ENCODE results near the gene INSYN1.
"Not testable (repeated sequence)": the region's sequence is repeated elsewhere in the genome, so short reads cannot be mapped to it uniquely, and the experiment has no call there.

Gene INSYN1

DNA sequence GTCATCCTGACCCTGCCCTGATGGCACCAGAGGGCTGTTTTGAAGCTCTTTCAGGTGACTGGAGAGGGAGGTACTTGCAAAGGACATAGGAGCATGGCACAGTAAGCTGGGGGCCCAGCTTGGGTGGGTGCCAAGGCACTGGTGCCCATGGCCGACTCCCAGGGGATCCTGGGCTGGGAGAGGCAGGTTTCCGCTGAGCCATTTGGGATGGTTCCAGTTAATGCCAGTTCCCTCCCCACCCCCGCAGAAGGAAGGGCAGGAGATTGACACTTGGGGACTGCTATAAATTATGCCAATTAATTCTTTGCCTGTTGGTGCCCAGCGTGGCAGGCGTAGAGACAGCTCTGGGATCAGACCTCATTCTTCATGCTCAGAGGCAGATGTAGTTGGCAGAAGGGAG is 42.8 kb downstream of the INSYN1 start:
- DNase-seq = no peak

- no peak for DNase-seq
Measured at GRCh38 chr15:73709686-73710085, 43.5 kb downstream of the INSYN1 start.

- DNase-seq = no peak
Measured at GRCh38 chr15:73709241-73709640, 43.9 kb downstream of the INSYN1 start.

GRCh38 chr15:73708691-73709090 is 44.5 kb downstream of the INSYN1 start:
- DNase-seq = no peak

GRCh38 chr15:73704869-73705645 is 48.1 kb downstream of the INSYN1 start:
- peak; percentile 62 to 81 (median 71) for DNase-seq

GRCh38 chr15:73704142-73704868 is 48.8 kb downstream of the INSYN1 start:
- DNase-seq = not testable (repeated sequence)

DNA sequence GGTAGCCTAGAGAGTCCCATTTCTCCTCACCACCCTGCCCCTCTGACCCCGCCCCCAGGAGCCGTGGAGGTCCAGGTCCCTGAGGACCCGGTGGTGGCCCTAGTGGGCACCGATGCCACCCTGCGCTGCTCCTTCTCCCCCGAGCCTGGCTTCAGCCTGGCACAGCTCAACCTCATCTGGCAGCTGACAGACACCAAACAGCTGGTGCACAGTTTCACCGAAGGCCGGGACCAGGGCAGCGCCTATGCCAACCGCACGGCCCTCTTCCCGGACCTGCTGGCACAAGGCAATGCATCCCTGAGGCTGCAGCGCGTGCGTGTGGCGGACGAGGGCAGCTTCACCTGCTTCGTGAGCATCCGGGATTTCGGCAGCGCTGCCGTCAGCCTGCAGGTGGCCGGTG is 49.5 kb downstream of the INSYN1 start:
- not testable (repeated sequence) for DNase-seq

DNA sequence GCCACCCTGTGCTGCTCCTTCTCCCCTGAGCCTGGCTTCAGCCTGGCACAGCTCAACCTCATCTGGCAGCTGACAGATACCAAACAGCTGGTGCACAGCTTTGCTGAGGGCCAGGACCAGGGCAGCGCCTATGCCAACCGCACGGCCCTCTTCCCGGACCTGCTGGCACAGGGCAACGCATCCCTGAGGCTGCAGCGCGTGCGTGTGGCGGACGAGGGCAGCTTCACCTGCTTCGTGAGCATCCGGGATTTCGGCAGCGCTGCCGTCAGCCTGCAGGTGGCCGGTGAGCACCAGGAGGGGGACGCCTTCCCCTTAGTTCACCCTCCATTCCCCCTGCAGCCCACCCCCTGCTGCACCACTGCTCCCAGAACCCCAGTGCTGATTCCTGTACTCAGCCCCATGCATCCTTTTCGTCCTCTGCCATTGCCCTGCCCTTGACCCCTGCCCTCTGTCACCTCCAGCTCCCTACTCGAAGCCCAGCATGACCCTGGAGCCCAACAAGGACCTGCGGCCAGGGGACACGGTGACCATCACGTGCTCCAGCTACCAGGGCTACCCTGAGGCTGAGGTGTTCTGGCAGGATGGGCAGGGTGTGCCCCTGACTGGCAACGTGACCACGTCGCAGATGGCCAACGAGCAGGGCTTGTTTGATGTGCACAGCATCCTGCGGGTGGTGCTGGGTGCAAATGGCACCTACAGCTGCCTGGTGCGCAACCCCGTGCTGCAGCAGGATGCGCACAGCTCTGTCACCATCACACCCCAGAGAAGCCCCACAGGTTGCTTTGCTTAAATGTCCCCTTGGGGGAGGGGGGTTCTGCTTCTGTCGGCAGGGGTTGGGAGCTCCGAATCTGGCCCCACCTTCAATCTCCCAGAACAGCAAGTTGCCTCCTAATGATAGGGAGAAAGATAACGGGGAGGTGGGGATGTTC is 50.6 kb downstream of the INSYN1 start:
- not testable (repeated sequence) for DNase-seq

GRCh38 chr15:73700041-73700842 is 52.9 kb downstream of the INSYN1 start:
- peak; percentile 88 to 93 (median 90) for DNase-seq

DNA sequence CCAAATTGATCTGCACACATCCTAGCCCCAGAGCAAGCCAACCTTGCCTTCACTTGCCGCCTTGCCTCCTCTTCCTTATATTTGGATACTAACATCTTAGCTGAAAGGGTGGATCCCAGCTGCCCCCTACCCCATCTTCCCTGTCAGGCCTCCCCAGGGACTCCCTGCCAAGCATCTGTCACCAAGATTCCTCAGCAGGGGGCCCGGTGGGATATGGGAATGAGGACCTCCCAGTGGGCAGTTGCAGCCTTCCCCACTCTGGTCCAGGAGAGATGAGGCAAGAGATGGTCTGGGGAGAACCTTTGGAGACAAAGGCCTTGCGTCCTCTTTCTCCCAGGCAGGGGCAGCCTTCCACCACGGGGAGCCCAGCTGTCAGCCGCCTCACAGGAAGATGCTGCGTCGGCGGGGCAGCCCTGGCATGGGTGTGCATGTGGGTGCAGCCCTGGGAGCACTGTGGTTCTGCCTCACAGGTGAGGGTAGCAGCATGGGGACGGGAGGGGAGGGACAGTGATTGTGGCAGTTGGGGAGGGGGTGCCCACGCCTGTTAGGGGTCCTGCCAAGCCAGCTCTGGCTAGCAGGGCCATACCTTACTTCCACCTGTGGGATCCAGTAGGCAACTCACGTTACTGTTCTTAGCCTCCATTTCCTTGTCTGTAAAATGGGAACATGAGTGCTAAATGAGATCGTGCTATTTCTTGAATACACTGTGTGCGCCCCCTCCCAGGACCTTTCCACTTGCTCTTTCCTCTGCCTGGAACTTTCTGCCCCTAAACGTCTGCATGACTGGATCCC is 53.7 kb downstream of the INSYN1 start:
- DNase-seq = no peak

GRCh38 chr15:73697033-73697467 is 56.1 kb downstream of the INSYN1 start:
- DNase-seq = peak; percentile 85 to 88 (median 86)

DNA sequence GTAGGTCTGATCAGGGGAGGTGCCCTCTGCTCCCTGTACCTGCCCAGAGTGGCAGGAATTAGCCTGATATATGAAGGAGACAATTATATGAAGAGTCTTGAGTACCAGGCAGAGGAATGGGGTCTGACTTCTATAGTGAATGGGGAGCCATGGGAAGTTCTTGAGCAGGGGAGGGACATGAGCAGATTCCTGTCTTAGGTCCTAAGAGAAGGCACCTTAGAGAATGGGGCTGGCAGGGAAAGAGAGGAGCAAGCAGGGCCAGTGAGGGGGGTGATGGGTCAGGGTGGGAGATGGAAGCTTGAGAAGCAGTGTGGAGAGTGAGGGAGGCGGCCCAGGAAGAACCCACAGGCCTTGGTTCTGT is 56.5 kb downstream of the INSYN1 start:
- no peak for DNase-seq

GRCh38 chr15:73695773-73696640 is 57.1 kb downstream of the INSYN1 start:
- peak in 1 of 3 donors; percentile 41 for DNase-seq

- no peak for DNase-seq
Measured at GRCh38 chr15:73694419-73694818, 58.7 kb downstream of the INSYN1 start.

- DNase-seq = peak; percentile 46 to 57 (median 50)
Measured at GRCh38 chr15:73691396-73691795, 61.8 kb downstream of the INSYN1 start.

DNA sequence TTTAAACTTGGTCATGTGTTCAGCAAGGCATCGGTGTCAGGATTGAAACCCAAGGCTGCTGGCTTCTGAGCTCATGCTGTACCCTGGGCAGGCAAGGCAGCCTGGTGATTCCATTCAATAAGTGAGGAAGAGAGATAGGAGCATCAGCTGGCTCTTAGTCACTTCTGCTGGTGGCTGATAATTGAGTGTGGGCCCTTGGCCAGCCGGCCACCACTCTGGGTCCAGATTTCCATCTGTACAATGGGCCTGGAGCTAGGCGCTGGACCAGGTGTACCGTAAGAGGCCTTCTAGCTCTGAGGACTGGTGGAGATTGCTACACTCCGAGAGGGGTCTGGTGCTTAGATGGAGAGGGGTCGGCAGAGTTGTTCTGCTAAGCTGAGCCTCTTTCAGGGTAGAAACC is 64.7 kb downstream of the INSYN1 start:
- DNase-seq = peak; percentile 76 to 81 (median 76)

GRCh38 chr15:73687351-73687750 is 65.8 kb downstream of the INSYN1 start:
- DNase-seq = peak in 2 of 3 donors; percentile 58 to 60

DNA sequence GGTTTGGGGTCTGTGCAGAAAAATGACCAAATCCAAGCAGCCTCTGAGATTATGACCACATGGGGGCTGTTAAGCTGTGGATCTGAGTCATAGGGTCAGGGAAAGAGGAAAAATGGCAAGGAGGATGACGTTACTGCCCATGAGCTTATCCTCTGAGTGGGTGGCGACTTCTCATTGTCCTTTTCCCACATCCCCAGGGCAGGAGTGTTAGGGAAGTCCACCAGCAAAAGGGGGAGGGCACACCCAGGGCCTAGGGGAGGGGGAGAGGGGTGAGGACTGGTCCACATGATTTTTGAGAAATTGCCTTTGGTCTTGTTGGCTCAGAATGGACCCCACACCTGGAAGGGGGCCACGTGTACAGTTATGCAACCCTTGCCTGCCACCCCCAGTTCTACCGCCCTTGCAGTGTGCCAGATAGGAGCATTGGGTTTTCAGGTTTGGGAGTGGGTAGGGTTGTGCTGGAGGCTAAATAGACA is 66.3 kb downstream of the INSYN1 start:
- DNase-seq = peak; percentile 92 to 97 (median 96)

DNA sequence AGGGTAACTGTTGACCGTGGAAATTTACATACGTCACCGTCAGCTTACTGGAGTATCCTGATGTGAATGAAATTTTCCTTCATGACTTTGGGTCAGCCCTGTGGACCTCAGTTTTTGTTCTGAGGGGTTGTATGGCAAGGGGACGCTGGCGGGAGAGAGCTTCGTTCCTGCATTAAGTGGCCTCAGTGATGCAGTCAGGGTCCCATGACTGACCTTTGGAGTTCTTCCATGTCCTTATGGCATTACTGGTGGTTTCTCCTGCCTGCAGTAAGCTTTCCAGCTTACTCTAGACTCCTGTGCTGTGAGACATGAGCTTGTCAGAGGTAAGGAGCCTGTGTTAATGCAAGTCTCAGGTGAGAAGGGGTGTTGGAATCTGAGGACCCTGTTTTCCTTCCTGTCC is 67.2 kb downstream of the INSYN1 start:
- DNase-seq = no peak
